Stimulated activated naive CD8-positive, alpha-beta T cell treated with anti-CD3 and anti-CD28 coated beads, Interleukin-15, amount 100 ng/mL, for 72 hours (primary cell): Measurements from ENCODE around the gene SYF2.
A peak's percentile ranks its signal among the peaks of the same experiment; 100 is the strongest.
"Not testable (repeated sequence)": the region's sequence is repeated elsewhere in the genome, so short reads cannot be mapped to it uniquely, and the experiment has no call there.

ENCODE experiments used
- ATAC-seq: fragments of 150-1000 bp; cut with Tn5 transposase; 2 replicates; pipeline ENCODE4 v1.10.0; 2021; ENCODE audit warnings: mild to moderate bottlenecking, moderate library complexity
- DNase-seq, 2 donors: peaks; one replicate each; pipeline ENCODE4 v3.0.0; 2021 to 2022
- H3K27ac Mint-ChIP-seq, 2 donors: one replicate each; pipeline ENCODE4 v1.8.0; 2022; ENCODE audit warnings: mild to moderate bottlenecking in 2 of 2, mixed read lengths in 2 of 2, moderate library complexity in 2 of 2
- H3K27me3 Mint-ChIP-seq: one replicate; pipeline ENCODE4 v1.8.0; 2022; ENCODE audit warnings: mixed read lengths
- H3K4me1 Mint-ChIP-seq: one replicate; pipeline ENCODE4 v1.8.0; 2022; ENCODE audit warnings: mild to moderate bottlenecking, mixed read lengths
- H3K4me3 Mint-ChIP-seq, 2 donors: one replicate each; pipeline ENCODE4 v1.8.0; 2022; ENCODE audit warnings: mild to moderate bottlenecking in 2 of 2, mixed read lengths in 2 of 2, moderate library complexity in 1 of 2
- H3K9me3 Mint-ChIP-seq, 2 donors: one replicate each; pipeline ENCODE4 v1.8.0; 2022; ENCODE audit warnings: mixed read lengths in 2 of 2

The SYF2 gene

DNA sequence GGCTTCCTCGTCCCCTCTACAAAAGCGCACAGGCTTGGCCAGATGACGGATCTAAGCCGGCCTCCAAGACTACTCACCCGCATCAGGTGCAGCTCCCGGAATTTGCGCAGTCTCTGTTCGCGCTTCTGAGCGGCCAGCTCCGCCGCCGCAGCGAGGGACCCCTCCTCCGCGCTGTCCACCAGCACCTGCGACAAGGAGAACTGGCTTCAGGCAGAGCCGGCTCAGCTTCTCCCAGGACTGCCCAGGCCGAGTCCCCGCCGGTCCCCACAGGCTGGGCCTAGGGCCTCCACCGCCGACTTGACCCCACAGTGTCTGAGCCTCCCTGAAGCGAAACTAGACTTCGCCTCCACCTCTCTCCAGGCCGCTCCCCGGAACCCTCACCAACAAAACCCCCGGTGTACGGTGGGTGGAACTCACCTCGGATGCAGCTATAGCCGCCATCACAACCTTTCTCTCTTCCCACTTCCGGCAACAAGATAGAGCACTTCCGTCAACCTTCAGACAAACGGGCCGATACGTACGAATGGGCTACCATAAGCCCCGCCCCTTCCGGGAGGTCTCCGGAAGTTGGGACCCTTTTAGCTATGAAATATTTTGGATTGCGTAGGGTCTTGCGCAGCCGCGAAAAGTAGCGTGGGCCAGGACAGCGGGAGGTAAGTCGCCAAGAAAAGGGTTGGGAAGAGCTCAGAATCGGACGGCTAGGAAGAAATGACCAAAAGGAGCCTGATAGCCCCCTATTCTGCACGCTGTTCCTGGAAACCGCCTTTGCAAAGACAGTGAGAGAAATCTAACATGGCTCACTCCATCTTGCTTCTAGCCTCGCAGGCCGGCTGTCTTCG, at the start of gene SYF2:
Gene SYF2, minus strand, starts transcription at position 476 of the 839 bp plus-strand sequence. Its CDS starts 35 bp downstream, at position 441.
- ATAC-seq (peak; percentile 97), DNase-seq (peak; percentile 85 to 90)
- Mint-ChIP-seq H3K9me3 (no peaks in the 10 kb centered on the region), H3K27ac (no peak within 1 kb of the TSS), H3K4me1 (peaks cover 56% of the 10 kb centered on the region), H3K4me3 (no peak within 1 kb of the TSS), H3K27me3 (no peaks in the 10 kb centered on the region)

DNA sequence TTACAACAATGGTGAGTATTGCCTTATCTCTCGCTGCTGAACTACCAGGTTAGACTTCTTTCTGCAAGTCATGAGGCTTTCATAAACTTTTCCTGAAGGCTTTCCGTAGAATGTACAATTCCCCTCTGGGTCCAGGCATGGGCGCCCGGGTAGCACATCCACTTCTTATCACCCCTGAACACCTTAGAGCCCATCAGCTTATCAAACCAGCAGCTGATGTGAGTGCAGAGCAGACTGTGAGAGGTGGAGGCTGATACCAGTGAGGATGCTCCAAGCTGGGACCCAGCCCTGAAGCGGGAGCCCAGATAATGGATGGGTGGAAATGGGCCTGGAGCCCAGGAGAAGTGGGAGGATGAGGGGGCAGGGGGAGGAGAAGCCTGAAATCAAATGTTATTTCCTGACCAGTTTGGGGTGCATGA, 47.4 kb upstream of the SYF2 start:
- H3K4me1 Mint-ChIP-seq, H3K4me3 Mint-ChIP-seq, H3K27me3 Mint-ChIP-seq, H3K27ac Mint-ChIP-seq, ATAC-seq, DNase-seq, H3K9me3 Mint-ChIP-seq: not testable (repeated sequence)

DNA sequence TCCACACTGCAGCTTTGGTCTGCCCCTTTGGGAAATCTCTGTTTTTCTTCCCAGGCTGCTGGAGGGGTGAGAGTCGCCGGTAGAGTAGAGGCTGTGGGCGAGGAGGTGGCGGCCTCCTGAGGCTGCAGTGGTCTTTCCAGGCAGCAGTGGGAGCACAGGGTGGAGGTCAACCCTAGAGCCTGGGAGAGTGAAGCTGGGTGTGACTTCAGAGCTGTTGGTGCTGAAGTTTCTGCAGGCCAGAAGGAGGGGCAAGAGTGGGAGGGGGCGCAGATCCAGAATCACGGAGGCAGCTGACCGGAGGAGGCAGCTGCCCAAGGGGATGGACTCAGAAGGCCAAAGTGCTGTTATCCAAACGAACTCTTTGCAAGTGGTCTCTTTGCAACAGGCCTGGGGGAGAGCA, 46.5 kb upstream of the SYF2 start:
- not testable (repeated sequence) for H3K9me3 Mint-ChIP-seq, H3K4me1 Mint-ChIP-seq, DNase-seq, H3K27me3 Mint-ChIP-seq, H3K27ac Mint-ChIP-seq, H3K4me3 Mint-ChIP-seq, ATAC-seq

DNA sequence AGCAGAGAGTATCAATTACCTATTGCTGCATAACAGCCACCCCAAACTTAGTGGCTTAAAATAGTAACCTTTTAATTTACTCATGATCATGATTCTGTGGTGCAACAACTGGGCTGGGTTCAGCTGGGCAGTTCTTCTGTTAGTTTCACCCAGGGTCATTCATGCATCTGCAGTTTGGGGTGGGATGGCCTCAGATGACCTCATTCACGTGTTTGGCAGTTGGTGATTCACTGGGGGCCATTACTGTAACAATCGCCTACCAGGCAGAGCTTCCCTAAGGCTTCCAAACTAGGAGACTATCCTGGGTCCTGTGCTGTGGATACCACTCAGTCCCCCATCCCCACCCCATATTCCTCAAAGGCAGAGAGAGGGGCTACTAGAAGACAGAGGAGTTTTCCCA, 46.1 kb upstream of the SYF2 start:
- H3K9me3 Mint-ChIP-seq, H3K27me3 Mint-ChIP-seq, H3K27ac Mint-ChIP-seq, DNase-seq, ATAC-seq, H3K4me3 Mint-ChIP-seq, H3K4me1 Mint-ChIP-seq: not testable (repeated sequence)

- not testable (repeated sequence) for H3K9me3 Mint-ChIP-seq, H3K27me3 Mint-ChIP-seq, DNase-seq, H3K27ac Mint-ChIP-seq, H3K4me1 Mint-ChIP-seq, H3K4me3 Mint-ChIP-seq, ATAC-seq
These were observed 45.0 kb upstream of the SYF2 start for GRCh38 chr1:25277295-25277694.

DNA sequence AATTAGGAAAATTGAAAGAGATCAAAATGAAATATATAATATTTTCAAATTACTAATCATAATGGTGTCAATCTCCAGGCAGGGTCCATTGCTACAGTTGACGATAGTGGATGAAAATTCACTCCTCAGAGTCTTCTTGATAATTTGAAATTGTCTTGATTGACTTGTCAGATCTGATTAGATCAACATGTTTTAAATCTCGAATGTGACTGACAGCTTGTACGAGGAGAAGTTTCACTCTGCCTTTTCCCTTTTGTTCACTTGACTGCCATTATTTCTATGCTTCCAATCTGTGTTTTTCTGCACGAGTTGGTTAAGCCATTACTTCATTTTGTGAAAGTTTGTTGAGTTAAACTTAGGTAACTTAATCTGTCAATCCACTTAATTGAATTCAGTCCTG, 43.3 kb upstream of the SYF2 start:
- H3K27ac Mint-ChIP-seq, DNase-seq, H3K4me3 Mint-ChIP-seq, ATAC-seq, H3K9me3 Mint-ChIP-seq, H3K27me3 Mint-ChIP-seq, H3K4me1 Mint-ChIP-seq: not testable (repeated sequence)

DNA sequence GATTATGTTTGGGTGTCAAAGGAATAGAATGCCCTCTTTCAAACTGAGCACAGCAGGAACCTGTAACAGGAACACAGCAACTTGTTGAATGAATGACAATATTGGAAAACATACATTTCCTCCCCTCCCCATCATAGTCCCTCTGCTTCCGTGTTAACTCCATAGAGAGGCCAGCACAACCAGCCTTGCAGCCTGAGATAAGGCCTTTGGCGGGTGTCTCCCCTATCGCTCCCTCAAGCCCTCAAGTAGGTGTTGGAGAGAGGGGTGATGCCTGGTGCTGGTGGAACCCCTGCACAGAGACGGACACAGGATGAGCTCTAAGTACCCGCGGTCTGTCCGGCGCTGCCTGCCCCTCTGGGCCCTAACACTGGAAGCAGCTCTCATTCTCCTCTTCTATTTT, 39.9 kb upstream of the SYF2 start, which contains the start of gene RHD:
Gene RHD, plus strand, starts transcription at position 272 of the 400 bp plus-strand sequence. Its CDS starts 39 bp downstream, at position 311.
- not testable (repeated sequence) for H3K9me3 Mint-ChIP-seq, DNase-seq, H3K4me1 Mint-ChIP-seq, H3K4me3 Mint-ChIP-seq, H3K27ac Mint-ChIP-seq, ATAC-seq, H3K27me3 Mint-ChIP-seq

DNA sequence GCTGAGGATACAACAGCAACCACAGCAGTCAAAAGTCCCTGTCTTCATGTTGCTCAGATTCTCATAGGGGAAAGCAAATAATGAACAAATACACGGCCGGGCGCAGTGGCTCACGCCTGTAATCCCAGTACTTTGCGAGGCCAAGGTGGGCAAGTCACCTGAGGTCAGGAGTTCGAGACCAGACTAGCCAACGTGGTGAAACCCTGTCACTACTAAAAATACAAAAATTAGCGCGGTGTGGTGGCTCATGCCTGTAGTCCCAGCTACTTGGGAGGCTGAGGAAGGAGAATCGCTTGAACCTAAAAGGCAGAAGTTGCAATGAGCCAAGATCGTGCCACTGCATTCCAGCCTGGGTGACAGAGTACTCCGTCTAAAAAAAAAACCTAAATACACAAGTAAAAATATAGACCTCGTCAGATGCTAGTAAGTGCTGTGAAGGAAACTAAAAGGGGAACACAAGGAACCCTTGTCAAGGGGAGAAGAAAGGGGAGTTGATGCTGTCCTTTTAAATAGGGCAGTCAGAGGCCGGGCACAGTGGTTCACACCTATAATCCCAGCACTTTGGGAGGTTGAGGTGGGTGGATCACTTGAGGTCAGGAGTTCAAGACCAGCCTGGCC, 36.0 kb upstream of the SYF2 start:
- H3K4me1 Mint-ChIP-seq: peaks cover 14% of the 10 kb centered on the region
- peak overlapping the region; percentile 78 to 86 for H3K27ac Mint-ChIP-seq
- not testable (repeated sequence) for H3K9me3 Mint-ChIP-seq, DNase-seq, ATAC-seq, H3K27me3 Mint-ChIP-seq
- peak overlapping the region; percentile 74 to 82 for H3K4me3 Mint-ChIP-seq

- peak overlapping the region; percentile 78 to 86 for H3K27ac Mint-ChIP-seq
- H3K27me3 Mint-ChIP-seq, H3K9me3 Mint-ChIP-seq: not testable (repeated sequence)
- peaks cover 14% of the 10 kb centered on the region for H3K4me1 Mint-ChIP-seq
- H3K4me3 Mint-ChIP-seq: peak overlapping the region; percentile 74 to 82
- ATAC-seq: peak; percentile 87
- DNase-seq: peak; percentile 95
These were observed 35.2 kb upstream of the SYF2 start for GRCh38 chr1:25267288-25268142.

- peak overlapping the region; percentile 88 to 96 for H3K4me3 Mint-ChIP-seq
- ATAC-seq (peak; percentile 55), DNase-seq (peak; percentile 29 to 34)
- not testable (repeated sequence) for H3K27me3 Mint-ChIP-seq, H3K9me3 Mint-ChIP-seq
- peak overlapping the region; percentile 68 to 93 for H3K27ac Mint-ChIP-seq
- H3K4me1 Mint-ChIP-seq: peaks cover 14% of the 10 kb centered on the region
These were observed 34.4 kb upstream of the SYF2 start for GRCh38 chr1:25266554-25267287.

- not testable (repeated sequence) for DNase-seq, H3K4me3 Mint-ChIP-seq, H3K9me3 Mint-ChIP-seq, H3K27ac Mint-ChIP-seq, ATAC-seq, H3K27me3 Mint-ChIP-seq
- peaks cover 21% of the 10 kb centered on the region for H3K4me1 Mint-ChIP-seq
These were observed 28.0 kb upstream of the SYF2 start for GRCh38 chr1:25260336-25260735.

DNA sequence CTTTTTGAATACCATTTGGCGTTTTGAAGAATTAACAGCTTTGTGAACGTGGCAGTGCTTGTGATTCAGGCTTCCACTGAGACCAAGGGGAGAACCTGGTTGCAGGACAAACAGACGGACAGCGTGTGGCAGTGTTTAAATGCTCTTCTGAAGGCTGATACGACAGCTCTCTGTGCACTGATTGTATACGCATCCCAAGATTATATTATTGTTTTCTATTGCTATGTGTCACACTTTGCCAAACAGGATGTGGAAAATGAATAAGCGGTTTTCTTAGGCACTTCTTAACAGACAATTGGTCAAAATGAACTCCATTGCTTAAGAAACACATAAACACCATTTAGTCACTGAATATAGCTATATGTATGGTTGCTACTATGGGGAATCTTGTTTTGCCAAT, 27.5 kb upstream of the SYF2 start:
- not testable (repeated sequence) for H3K27me3 Mint-ChIP-seq, H3K9me3 Mint-ChIP-seq, DNase-seq, H3K27ac Mint-ChIP-seq, H3K4me3 Mint-ChIP-seq
- peaks cover 21% of the 10 kb centered on the region for H3K4me1 Mint-ChIP-seq
- peak; percentile 72 for ATAC-seq

GRCh38 chr1:25257196-25257595, 24.9 kb upstream of the SYF2 start:
- Mint-ChIP-seq H3K27me3 (no peaks in the 10 kb centered on the region), H3K4me1 (peaks cover 16% of the 10 kb centered on the region), H3K9me3 (no peaks in the 10 kb centered on the region), H3K27ac (no peak overlapping the region), H3K4me3 (no peak overlapping the region)
- no peak for DNase-seq
- no peak for ATAC-seq

DNA sequence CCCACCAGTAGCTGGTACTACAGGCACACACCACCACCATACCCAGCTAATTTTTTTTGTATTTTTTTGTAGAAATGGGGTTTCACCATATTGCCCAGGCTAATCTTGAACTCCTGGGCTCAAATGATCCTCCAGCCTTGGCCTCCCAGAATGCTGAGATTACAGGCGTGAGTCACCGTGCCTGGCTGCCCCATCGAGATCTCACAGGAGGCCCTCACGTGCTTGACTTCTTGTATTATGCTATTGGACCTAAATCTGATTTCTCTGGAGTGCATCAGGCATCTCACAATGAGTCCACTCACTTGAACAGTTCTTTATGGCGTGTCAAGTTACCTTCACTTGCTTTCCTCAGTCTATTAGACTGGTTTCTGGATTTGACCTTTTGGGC, 24.3 kb upstream of the SYF2 start:
- Mint-ChIP-seq H3K27ac (peak overlapping the region in 1 of 2 donors; percentile 29), H3K4me1 (peaks cover 16% of the 10 kb centered on the region), H3K9me3 (no peaks in the 10 kb centered on the region), H3K27me3 (no peaks in the 10 kb centered on the region), H3K4me3 (no peak overlapping the region)
- DNase-seq (no peak), ATAC-seq (no peak)
